A549 (cell line): ENCODE data around the gene SGTB. TPM values are rescaled to one million over a fixed set of nuclear protein-coding genes. Genes with fewer than 3 reads are reported as not detected.
"Not testable (repeated sequence)": the region's sequence is repeated elsewhere in the genome, so short reads cannot be mapped to it uniquely, and the experiment has no call there.

ENCODE experiments used
- ATAC-seq, 2 experiments: fragments of 200-7000 bp in 1 of 2; fragments of >200 bp in 1 of 2; cut with Nextera tagmentation in 1 of 2; cut with Tn5 transposase in 1 of 2; 3 replicates each; pipeline versions ENCODE4 v1.8.0 to v1.9.1; 2018 to 2020; ENCODE audit warnings: mild to moderate bottlenecking in 1 of 2, moderate library complexity in 1 of 2
- CTCF ChIA-PET: fragments of 300-600 bp; sonication (Branson Sonifier 250); formaldehyde crosslinking; extraction: SDS; loops from one replicate; lab custom pipeline; 2021; ENCODE audit warnings: antibody characterized with exemption, inconsistent platforms; lab: Yijun Ruan, JAX
- POLR2A ChIA-PET: fragments of 350-600 bp; formaldehyde crosslinking; extraction: SDS; loops from one replicate; lab custom pipeline; 2021; ENCODE audit warnings: antibody characterized with exemption, inconsistent platforms; lab: Yijun Ruan, JAX
- DNase-seq, 2 experiments: peaks; one replicate each; pipeline versions ENCODE4 v3.0.0 to v3.0.0-alpha.2; 2011 to 2016; ENCODE audit warnings: low read depth in 1 of 2, low spot score in 1 of 2
- FAIRE-seq: peaks from 2 replicates; lab custom pipeline; 2011; peaks lifted over from hg19 to GRCh38; lab: Jason Lieb, UNC
- H3K27ac ChIP-seq, 2 experiments: fragments of >200 bp; sonication (Bioruptor Twin); formaldehyde crosslinking; 3 replicates each; pipeline ENCODE4 v1.5.1; 2016 to 2017
- H3K4me1 ChIP-seq: fragments of >200 bp; sonication (Bioruptor Twin); formaldehyde crosslinking; 3 replicates; pipeline ENCODE4 v1.6.1; 2016
- H3K4me2 ChIP-seq: fragments of >200 bp; sonication (Bioruptor Twin); formaldehyde crosslinking; 3 replicates; pipeline ENCODE4 v1.6.1; 2016
- H3K4me3 ChIP-seq: fragments of >200 bp; sonication (Bioruptor Twin); formaldehyde crosslinking; 3 replicates; pipeline ENCODE4 v1.5.1; 2016
- H3K9me3 ChIP-seq: fragments of >200 bp; sonication (Bioruptor Twin); formaldehyde crosslinking; 3 replicates; pipeline ENCODE4 v1.6.1; 2016
- BHLHE40 ChIP-seq: IDR thresholded peaks from 2 replicates; pipeline ENCODE4 v1.6.1; 2012; ENCODE audit warnings: low read depth, low read length, inconsistent platforms
- CHD2 ChIP-seq: fragments of 150-350 bp; IDR thresholded peaks from 2 replicates; pipeline ENCODE4 v1.6.1; 2014; ENCODE audit warnings: low read length; ENCODE audit not compliant: partially characterized antibody
- CHD4 ChIP-seq: fragments of 200-600 bp; sonication (generic); IDR thresholded peaks from 2 replicates; pipeline ENCODE4 v1.6.1; 2016; ENCODE audit warnings: antibody characterized with exemption, mild to moderate bottlenecking, borderline replicate concordance
- EHMT2 ChIP-seq: fragments of 200-600 bp; sonication (generic); IDR thresholded peaks from 2 replicates; pipeline ENCODE4 v1.6.1; 2016; ENCODE audit warnings: antibody characterized with exemption, low read depth, mild to moderate bottlenecking, moderate library complexity
- HEYL ChIP-seq: fragments of 250-450 bp; sonication (Bioruptor Pico); IDR thresholded peaks from 2 replicates; pipeline ENCODE4 v1.8.0; 2021; ENCODE audit warnings: mild to moderate bottlenecking, moderate library complexity
- HOXB5 ChIP-seq: fragments of 250-450 bp; sonication (Bioruptor Pico); IDR thresholded peaks from 2 replicates; pipeline ENCODE4 v1.5.0; 2020; ENCODE audit warnings: mild to moderate bottlenecking, moderate library complexity
- JUNB ChIP-seq: fragments of >200 bp; sonication (Bioruptor Twin); formaldehyde crosslinking; IDR thresholded peaks from 2 replicates; pipeline ENCODE4 v1.6.1; 2016
- MAZ ChIP-seq: fragments of 150-350 bp; IDR thresholded peaks from 2 replicates; pipeline ENCODE4 v1.6.1; 2014; ENCODE audit warnings: antibody characterized with exemption, low read depth, low read length, borderline replicate concordance
- MYC ChIP-seq: IDR thresholded peaks from 2 replicates; pipeline ENCODE4 v1.6.1; 2012; ENCODE audit warnings: mild to moderate bottlenecking, inconsistent platforms, low read length, improper control_type of control experiment, borderline replicate concordance
- NPAS2 ChIP-seq: fragments of 250-450 bp; sonication (Bioruptor Pico); IDR thresholded peaks from 2 replicates; pipeline ENCODE4 v1.8.0; 2022; ENCODE audit warnings: mild to moderate bottlenecking, moderate library complexity, borderline replicate concordance
- RAD21 ChIP-seq, 2 experiments: fragments of >200 bp in 1 of 2; sonication (Bioruptor Twin) in 1 of 2; formaldehyde crosslinking in 1 of 2; IDR thresholded peaks in 1 of 2; conservative IDR thresholded peaks in 1 of 2; 2 replicates in 1 of 2; 3 replicates in 1 of 2; pipeline ENCODE4 v1.6.1; 2012 to 2018; ENCODE audit warnings: inconsistent platforms in 1 of 2
- RCOR1 ChIP-seq: fragments of 150-350 bp; IDR thresholded peaks from 2 replicates; pipeline ENCODE4 v1.6.1; 2014; ENCODE audit warnings: antibody characterized with exemption, low read length, low read depth
- REST ChIP-seq: fragments of 200-600 bp; sonication (generic); IDR thresholded peaks from 2 replicates; pipeline ENCODE4 v1.6.1; 2016; ENCODE audit warnings: antibody characterized with exemption, mild to moderate bottlenecking, moderate library complexity
- RNF2 ChIP-seq: fragments of 200-600 bp; sonication (generic); IDR thresholded peaks from 2 replicates; pipeline ENCODE4 v1.6.1; 2016; ENCODE audit warnings: low read depth, mild to moderate bottlenecking, antibody characterized with exemption, moderate library complexity, borderline replicate concordance
- SREBF2 ChIP-seq: fragments of 450-650 bp; IDR thresholded peaks from 2 replicates; pipeline ENCODE4 v1.6.1; 2014; ENCODE audit warnings: mild to moderate bottlenecking, moderate library complexity
- ZNF302 ChIP-seq: fragments of 250-450 bp; sonication (Bioruptor Pico); IDR thresholded peaks from 2 replicates; pipeline ENCODE4 v1.9.0; 2021; ENCODE audit warnings: inconsistent platforms, mild to moderate bottlenecking, moderate library complexity
- WGBS: methylation state at CpG from one replicate; pipeline ENCODE4 v1.1.6; 2017; ENCODE audit errors: missing lambda C conversion rate; 5-methylcytosine and 5-hydroxymethylcytosine counted together
- polyA plus RNA-seq, 4 experiments: library from polyadenylated mRNA; depleted of rRNA in 3 of 4; stranded (reverse); fragments of >200 nt; fragmentation: RNase III in 1 of 4; extraction: RNeasy Plus Mini Kit Qiagen cat#74134 plus additional on column Dnase treatment in 1 of 4; gene quantifications; 2 replicates in 3 of 4; 3 replicates in 1 of 4; pipeline ENCODE4 v1.2.3, GENCODE V29; 2011 to 2017
- TF ChIP-seq, protein P1 (sequence below): fragments of >200 bp; sonication (Bioruptor Twin); formaldehyde crosslinking; IDR thresholded peaks from 3 replicates; pipeline ENCODE4 v1.6.1; 2016
- TF ChIP-seq, protein P2 (sequence below): fragments of 450-650 bp; IDR thresholded peaks from 2 replicates; pipeline ENCODE4 v1.6.1; 2014; ENCODE audit warnings: antibody characterized with exemption

The SGTB gene
- polyA plus RNA-seq, 2 of the 4 experiments (the other 2 are of a cell fraction), result 8.6 to 17.4 TPM

GRCh38 chr5:65682148-65682547 is 39.8 kb downstream of the SGTB start:
- H3K4me1 ChIP-seq, result no peaks in the 10 kb centered on the region
- H3K4me2 ChIP-seq, result no peak overlapping the region
- POLR2A ChIA-PET, result no interaction called here
- ATAC-seq (no peak), DNase-seq (no peak), FAIRE-seq (no peak)
- no peaks in the 10 kb centered on the region for H3K9me3 ChIP-seq
- H3K27ac ChIP-seq, result no peak overlapping the region
- H3K4me3 ChIP-seq, result no peak overlapping the region
- TF ChIP-seq, protein P1, sequence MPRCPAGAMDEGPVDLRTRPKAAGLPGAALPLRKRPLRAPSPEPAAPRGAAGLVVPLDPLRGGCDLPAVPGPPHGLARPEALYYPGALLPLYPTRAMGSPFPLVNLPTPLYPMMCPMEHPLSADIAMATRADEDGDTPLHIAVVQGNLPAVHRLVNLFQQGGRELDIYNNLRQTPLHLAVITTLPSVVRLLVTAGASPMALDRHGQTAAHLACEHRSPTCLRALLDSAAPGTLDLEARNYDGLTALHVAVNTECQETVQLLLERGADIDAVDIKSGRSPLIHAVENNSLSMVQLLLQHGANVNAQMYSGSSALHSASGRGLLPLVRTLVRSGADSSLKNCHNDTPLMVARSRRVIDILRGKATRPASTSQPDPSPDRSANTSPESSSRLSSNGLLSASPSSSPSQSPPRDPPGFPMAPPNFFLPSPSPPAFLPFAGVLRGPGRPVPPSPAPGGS, result no peak
- TF ChIP-seq REST, result no peak
- TF ChIP-seq RCOR1, result no peak
- no peak for TF ChIP-seq JUNB
- TF ChIP-seq MAZ, result no peak
- WGBS, result 88% methylated on average over 3 of the region's 3 CpGs
- CTCF ChIA-PET, result interaction anchor here (0.9 kb wide), 1 partner anchor 9 kb away, joined by 3 read pairs; no protein-coding TSS in a partner anchor

DNA sequence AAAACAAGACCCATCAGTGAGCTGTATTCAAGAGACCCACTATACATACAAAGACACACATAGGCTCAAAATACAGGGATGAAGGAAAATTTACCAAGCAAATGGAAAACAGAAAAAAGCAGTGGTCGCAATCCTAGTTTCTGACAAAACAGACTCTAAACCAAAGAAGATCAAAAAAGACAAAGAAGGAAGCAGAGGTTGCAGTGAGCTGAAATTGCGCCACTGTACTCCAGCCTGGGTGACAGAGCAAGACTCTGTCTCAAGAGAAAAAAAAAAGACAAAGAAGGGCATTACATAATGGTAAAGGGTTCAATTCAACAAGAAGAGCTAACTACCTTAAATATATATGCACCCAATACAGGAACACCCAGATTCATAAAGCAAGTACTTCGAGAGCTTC is 45.9 kb downstream of the SGTB start:
- not testable (repeated sequence) for H3K9me3 ChIP-seq, DNase-seq, H3K27ac ChIP-seq, FAIRE-seq, H3K4me1 ChIP-seq, H3K4me2 ChIP-seq, ATAC-seq, H3K4me3 ChIP-seq
- 89% methylated on average over 3 of the region's 3 CpGs for WGBS
- ChIA-PET CTCF (interaction anchor here (0.6 kb wide), 1 partner anchor 710 kb away, joined by 3 read pairs; no protein-coding TSS in a partner anchor), POLR2A (interaction anchor here (0.6 kb wide), 1 partner anchor 65 kb away, joined by 3 read pairs; no protein-coding TSS in a partner anchor)

DNA sequence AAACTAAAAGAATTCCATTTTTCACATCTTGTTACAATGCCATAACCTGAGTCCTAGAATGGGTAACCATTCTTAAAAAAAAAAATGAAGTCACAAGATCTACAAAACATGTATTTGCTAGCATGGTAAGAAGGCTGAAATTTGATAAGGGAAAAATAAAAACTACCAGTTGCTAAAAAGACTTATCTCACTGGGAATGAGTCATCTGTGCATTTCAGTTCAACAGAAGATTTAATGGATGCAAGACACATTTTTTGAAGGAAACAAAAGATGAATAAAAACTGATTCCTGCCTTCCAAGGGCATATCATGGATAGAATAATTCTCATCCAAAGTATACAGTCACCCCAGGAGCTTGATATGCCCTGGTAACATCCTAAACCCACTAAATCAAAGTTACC is 47.2 kb downstream of the SGTB start:
- no peak overlapping the region for H3K4me2 ChIP-seq
- no peak for TF ChIP-seq RAD21 (conservative IDR thresholded peaks at IDR 0.05 in 1 of 2, IDR thresholded peaks at IDR 0.05 in 1 of 2)
- no peak for TF ChIP-seq JUNB
- TF ChIP-seq MAZ, result no peak
- no peak for TF ChIP-seq HOXB5
- TF ChIP-seq MYC, result no peak
- no peak for TF ChIP-seq RNF2
- TF ChIP-seq ZNF302 (CRISPR knock-in tag), result no peak
- TF ChIP-seq CHD2, result no peak
- TF ChIP-seq BHLHE40, result no peak
- TF ChIP-seq HEYL (CRISPR knock-in tag), result no peak
- TF ChIP-seq SREBF2, result no peak
- no peak for TF ChIP-seq EHMT2
- TF ChIP-seq, protein P2, sequence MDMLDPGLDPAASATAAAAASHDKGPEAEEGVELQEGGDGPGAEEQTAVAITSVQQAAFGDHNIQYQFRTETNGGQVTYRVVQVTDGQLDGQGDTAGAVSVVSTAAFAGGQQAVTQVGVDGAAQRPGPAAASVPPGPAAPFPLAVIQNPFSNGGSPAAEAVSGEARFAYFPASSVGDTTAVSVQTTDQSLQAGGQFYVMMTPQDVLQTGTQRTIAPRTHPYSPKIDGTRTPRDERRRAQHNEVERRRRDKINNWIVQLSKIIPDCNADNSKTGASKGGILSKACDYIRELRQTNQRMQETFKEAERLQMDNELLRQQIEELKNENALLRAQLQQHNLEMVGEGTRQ, result no peak
- TF ChIP-seq CHD4, result no peak
- TF ChIP-seq NPAS2 (CRISPR knock-in tag), result no peak
- TF ChIP-seq, all 56 proteins: peak for 0
- Histone ChIP-seq H3K4me1 (no peaks in the 10 kb centered on the region), H3K27ac (no peak overlapping the region), H3K4me3 (no peak overlapping the region), H3K9me3 (no peaks in the 10 kb centered on the region)
- FAIRE-seq (no peak), ATAC-seq (no peak), DNase-seq (no peak)
- POLR2A ChIA-PET, result no interaction called here
- CTCF ChIA-PET, result interaction anchor here (2.5 kb wide), 1 partner anchor 10 kb away, joined by 7 read pairs; no protein-coding TSS in a partner anchor
